ENCODE data around the gene WNK2.

Gene WNK2

DNA sequence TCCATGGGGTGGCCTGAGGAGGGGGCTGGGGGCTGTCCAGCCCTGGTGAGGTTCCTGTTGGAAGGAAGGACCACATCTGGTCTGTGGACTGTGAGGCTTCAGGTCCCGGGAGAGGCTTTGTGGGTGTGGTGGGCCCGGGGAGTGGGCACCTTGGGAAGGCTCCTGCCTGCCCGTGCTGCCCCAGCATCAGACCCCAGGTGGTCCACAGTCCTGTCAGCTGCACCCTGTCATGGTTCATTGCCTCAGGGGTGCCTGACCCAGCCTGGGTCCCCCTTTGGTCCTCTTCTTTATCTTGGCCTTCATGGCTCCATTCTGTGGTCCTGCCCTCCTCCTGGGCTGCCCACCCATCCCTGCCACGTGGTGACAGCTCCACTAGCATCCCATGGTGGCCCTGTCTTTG lies 36.7 kb downstream of the WNK2 start:
- DNase-seq, result no peak

- DNase-seq, result no peak
Observed at GRCh38 chr9:93221044-93221443, 37.1 kb downstream of the WNK2 start.

- no peak for DNase-seq
Observed at GRCh38 chr9:93222890-93223259, 38.9 kb downstream of the WNK2 start.

- DNase-seq, result no peak
Observed at GRCh38 chr9:93223260-93224180, 39.6 kb downstream of the WNK2 start.

DNA sequence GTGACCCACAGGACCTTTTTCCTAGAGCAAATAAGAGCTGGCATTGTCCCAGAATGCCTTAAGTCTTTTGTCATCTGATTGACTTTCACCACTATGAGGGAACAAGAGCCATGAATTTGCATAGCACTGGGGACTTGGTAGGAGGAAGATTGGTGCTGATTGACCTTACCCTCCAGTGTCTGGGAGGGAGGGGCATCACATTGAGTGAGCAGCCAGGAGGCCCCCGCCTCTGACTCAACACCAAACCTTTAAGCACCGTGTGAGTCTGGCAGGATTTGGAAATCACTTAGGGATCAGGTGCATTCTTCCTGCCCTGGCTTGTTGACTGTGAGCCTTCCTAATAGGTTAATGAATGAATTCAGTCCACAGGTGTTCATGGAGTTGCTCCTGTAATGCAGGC lies 40.7 kb downstream of the WNK2 start:
- no peak for DNase-seq

DNA sequence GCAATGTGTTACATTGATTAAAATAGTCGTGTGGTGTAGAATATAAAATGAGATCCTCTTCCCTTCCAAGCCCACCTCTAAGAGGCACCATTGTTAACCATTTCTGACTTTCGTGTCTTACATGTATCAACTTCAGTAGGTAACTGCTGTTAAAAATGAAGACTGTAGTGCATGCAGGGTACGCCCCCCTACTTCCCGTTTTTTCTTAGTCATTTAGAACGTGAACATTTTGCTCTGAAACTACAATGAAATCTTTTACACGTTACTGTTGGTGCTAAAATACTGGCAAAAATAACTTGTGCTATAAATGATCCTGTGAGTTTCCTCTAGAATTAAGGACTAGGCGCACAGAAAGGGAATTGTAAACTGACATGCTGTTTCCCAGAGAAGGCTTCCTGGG lies 41.5 kb downstream of the WNK2 start:
- no peak for DNase-seq

- DNase-seq, result no peak
Observed at GRCh38 chr9:93225892-93226291, 42.0 kb downstream of the WNK2 start.

GRCh38 chr9:93226819-93227218 lies 42.9 kb downstream of the WNK2 start:
- no peak for DNase-seq

DNA sequence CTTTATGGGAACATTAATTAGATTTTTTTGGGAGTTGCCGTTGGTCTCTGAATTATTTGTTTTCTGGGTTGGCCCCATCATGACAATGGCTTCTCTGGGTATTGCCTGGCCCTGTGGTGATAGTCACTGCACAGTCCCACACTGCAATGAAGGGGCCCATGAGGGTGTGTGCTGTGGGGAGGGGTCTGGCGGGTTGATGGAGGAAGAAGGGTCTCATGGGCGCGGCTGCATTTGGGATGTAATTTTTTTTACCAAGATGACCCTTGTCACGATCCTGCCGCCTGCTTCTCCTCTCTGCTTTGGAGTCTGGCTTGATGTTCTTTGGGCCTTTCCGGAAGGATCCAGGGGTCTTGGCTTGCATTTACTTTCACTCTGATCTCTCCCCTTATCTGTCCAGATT lies 44.1 kb downstream of the WNK2 start:
- no peak for DNase-seq

DNA sequence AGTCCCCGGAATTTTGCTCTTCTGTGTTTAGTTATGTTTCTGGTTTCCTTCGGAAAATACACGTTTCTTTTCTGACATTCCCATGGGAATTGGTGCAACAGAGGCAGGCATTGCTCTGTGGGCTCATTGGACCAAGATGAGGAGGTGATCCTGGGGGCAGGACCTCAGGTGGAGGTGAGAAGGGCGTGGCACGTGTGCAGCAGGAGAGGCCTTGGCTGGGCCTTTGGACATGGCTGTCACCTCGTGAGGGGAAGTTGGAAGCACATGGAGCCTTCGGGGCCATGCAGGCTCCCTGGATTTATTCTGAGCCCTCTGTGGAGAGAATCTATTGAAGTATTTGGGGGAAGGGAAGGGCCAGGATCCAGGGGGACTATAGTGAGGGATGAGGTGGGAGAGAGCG lies 44.5 kb downstream of the WNK2 start:
- DNase-seq, result no peak

DNA sequence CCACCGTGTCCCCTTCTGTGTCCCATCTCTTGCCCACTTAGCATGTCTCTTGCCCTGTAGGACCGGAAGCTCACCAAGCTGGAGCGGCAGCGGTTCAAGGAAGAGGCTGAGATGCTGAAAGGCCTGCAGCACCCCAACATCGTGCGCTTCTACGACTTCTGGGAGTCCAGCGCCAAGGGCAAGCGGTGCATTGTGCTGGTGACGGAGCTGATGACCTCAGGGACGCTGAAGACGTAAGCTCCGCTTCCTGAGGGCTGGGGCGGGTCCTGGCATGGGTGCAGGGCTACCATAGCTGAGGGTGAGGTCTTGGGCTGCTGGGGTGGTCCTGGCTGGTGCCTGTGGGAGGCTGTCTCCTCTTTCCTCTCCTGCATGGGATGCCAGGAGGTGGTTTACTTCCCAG lies 45.7 kb downstream of the WNK2 start:
- no peak for DNase-seq

DNA sequence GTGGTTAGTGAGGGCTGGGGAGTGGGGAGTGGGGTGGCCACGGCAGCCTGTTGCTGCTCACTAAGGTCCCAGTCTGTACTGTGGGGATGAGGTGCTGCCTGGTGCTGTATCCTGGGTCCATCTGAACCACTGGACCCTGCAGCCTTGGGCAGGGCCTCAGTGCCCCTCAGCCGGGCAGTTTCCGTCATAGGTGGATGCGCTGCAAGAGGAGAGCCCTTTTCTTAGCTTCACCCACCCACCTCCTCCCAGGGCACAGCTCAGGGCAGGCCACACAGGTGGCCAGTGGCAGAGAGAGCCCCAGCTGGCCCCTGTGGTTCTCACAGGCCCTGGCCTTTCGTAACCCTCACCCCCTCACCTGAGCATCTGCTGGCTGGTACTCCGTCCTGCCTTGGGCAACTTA lies 46.2 kb downstream of the WNK2 start:
- no peak for DNase-seq

GRCh38 chr9:93230601-93231000 lies 46.7 kb downstream of the WNK2 start:
- no peak for DNase-seq

GRCh38 chr9:93231121-93231694 lies 47.3 kb downstream of the WNK2 start:
- no peak for DNase-seq

DNA sequence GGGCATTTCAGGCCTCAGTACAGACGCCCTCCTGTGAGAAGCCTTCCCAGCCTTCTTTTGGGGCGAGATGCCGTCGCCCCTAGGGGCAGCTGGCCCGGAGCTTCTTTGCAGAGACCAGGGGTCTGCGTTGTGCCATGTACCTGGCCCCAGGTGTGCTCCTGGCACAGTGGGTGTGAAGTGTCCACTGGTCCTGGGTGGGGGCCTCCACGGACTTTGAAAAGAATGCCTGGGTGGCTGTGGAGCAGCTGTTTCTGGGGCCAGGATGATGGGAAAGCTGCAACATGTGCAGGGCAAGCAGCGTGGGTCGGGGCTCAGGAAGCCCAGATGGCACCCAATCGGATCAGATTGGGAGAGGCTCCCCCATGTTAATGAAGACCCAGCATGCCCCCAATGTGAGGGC lies 47.8 kb downstream of the WNK2 start:
- DNase-seq, result no peak

GRCh38 chr9:93232388-93232960 lies 48.5 kb downstream of the WNK2 start:
- DNase-seq, result no peak

DNA sequence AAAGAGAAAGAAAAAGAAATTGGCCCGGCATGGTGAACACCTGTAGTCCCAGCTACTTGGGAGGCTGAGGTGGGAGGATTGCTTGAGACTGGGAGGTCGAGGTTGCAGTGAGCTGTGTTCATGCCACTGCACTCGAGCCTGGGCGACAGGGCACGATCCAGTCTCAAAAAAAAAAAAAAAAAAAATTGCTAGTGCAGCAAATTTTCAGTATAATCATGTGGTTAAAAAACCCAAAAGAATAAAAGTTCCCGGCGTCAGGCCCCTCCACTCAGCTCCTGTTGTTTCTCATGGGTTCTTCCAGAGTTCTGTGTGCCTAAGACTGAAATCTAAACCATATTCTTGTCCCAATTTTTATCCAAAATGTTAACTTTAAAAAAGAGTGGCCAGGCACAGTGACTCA lies 49.1 kb downstream of the WNK2 start:
- DNase-seq, result no peak

- no peak for DNase-seq
Observed at GRCh38 chr9:93234600-93234999, 50.7 kb downstream of the WNK2 start.

GRCh38 chr9:93235300-93235960 lies 51.5 kb downstream of the WNK2 start:
- DNase-seq, result no peak

DNA sequence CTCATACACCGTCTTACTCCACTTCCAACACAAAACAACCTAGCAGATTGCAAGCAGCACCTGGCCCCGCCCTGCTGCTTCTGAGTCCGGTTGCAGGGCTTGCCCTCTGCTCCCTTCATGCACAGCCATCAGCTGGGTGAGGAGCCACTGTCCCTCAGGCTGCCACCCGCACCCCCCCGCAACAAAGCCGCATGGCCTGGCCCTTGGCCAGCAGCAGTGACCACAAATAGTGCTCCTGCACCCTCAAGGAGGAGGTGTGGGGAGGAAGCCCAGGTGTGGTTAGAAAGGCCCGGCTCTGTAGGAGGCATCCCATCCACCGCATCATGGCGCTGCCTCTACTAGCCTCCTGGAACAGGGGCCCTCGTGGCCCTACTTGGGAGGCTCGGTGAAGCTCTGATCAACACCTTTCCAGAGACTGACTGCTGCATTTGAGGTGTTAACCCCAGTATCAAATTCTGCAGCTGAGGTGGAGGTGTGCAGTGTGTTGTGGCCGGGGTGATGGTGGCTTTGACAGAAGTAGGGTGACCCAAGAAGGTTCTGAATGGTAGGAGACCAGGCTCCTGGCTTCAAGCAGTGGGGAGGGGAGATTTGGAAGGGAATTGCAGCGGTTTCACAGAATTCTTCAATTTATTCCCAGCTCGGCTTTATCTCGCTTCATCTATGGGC lies 52.7 kb downstream of the WNK2 start:
- DNase-seq, result no peak

- no peak for DNase-seq
Observed at GRCh38 chr9:93237540-93237939, 53.6 kb downstream of the WNK2 start.

- DNase-seq, result no peak
Observed at GRCh38 chr9:93238953-93239925, 55.3 kb downstream of the WNK2 start.
